HG02973 (cell line): ENCODE results near the gene AOPEP.

Experiments
- ATAC-seq: cut with Tn5 transposase; IDR thresholded peaks from one replicate; pipeline ENCODE4 v1.9.1; 2021; ENCODE audit warnings: moderate library complexity; ENCODE audit not compliant: unreplicated experiment

Gene AOPEP

DNA sequence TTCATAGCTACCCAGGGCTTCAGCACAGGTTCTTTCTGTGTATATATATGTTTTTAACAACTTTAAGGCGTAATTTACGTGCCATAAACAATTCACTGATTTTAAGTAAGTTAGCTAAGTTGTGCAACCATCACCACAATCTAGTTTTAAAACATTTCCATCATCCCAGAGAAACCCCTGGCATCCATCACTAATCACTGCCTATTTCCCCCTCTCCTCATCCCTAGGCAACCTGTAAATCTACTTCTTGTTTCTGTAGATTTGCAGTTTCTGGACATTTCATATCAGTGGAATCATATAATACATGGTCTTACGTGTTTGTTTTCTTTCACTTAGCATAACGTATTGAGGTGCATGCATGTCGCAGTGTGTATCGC, 299.6 kb downstream of the AOPEP start:
- ATAC-seq, result no peak

DNA sequence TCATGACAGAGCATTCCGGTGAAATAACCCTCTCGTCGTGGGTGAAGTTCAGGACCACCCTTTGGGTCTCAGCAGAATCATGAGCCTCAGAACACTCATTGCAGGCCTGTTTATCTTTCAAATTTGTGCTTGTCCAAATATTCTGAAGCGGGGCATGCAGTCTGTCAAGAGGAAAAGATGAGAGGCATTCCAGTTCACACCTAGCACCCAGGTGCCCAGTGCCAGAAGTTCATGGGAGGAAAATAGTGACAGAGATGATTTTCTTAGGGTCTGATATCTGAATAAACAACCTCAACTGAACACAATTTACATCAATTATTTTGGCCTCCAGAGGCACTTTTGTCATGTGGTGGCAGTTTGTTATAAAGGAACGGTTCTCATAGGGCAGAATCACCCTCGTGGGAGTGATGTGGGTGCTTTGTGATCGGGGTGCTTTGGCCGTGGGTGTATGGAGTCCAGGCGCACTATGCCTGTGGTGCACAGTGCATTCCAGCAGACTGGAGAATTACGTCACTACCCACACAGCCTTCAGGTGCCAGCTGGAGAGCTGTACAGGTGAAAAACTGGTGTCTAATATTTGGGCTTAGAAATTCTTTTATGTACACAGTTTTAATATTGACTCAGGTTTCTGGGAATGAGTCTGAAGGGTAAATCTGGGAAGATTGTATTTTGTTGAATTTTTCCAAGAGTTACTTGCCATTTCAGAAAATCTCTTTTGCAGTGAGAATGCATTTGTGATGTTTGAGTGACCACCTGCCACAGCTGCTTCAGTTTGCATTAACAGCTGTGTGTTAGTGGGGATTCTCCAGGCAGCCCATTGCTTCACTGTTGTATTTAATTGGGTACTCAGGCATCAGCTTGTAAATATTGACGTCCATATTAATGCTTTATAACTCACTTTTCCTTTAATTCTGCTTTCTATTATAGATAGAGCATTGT, 301.7 kb downstream of the AOPEP start:
- no peak for ATAC-seq

DNA sequence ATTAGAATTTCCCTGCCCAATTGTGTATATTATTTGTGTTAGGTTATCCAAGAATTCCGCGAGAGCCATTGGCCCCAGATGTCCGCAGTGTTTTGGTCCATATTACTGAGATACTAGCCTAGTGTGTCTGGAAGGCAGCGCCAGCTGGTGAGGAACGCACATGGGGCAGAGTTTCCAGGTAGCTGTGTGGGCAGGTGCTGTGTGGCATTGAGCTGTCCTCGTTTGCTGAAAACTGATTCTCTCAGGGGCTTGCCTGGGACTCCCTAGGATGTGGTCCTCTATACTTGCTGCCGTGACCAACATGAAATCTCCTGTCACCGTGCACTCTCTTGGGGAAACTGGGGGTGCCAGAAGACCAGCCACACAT, 302.3 kb downstream of the AOPEP start:
- ATAC-seq, result no peak

DNA sequence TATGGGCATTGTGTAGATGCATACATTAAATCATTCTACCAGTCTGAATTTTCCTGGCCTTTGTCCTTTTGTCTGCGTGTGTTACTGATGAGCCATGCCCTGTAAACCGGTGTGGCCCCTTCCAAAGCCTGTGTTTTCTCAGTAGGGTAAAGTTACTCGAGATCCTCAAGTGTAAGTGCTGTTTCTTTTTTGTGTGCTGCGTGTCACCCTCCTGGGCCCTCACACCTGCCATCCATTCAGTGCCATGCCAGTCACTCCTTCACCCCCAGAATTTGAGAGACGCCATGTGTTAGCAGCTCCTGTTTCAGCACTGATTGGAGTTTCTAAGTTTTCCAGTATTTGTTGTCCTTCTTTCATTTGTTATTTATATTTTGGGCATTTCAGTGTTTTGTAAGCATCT, 302.8 kb downstream of the AOPEP start:
- ATAC-seq, result no peak

DNA sequence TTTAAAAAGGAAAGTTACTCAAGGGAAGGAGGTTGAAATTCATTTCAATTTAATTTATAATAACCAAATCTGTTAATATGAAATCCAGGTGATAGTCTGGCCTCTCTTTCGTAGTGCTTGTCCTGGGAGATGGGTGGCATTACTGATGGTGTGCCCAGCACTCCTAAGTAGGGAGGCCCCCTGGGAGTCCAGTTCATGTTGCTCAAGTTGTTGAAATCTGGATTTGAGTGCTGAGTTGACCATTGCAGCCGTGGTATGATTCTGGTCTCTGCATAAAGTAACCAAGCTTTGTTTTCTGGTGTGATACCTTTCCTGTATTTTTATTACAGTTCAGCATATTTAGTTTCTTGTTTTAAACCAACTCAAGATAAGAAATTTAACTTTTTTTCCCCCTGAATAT, 303.2 kb downstream of the AOPEP start:
- no peak for ATAC-seq

DNA sequence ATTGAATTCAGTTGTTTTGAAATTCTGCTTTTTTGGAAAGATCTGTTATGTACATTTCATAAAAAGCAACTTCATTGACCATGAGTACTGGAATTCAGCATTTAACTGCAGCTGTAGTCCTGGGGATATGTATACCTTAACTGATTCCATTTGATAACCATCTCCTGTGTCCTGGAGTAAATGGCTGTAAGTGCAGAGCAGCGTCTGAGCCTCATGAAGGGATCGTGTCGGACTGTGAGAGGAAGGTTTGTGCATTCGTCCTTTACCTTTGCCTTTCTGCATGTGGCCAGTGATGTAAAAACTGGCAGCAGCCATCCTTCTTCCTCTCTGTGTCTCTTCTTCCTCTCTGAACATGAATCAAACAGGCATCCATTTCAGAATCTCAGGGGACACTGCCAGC, 303.8 kb downstream of the AOPEP start:
- no peak for ATAC-seq

DNA sequence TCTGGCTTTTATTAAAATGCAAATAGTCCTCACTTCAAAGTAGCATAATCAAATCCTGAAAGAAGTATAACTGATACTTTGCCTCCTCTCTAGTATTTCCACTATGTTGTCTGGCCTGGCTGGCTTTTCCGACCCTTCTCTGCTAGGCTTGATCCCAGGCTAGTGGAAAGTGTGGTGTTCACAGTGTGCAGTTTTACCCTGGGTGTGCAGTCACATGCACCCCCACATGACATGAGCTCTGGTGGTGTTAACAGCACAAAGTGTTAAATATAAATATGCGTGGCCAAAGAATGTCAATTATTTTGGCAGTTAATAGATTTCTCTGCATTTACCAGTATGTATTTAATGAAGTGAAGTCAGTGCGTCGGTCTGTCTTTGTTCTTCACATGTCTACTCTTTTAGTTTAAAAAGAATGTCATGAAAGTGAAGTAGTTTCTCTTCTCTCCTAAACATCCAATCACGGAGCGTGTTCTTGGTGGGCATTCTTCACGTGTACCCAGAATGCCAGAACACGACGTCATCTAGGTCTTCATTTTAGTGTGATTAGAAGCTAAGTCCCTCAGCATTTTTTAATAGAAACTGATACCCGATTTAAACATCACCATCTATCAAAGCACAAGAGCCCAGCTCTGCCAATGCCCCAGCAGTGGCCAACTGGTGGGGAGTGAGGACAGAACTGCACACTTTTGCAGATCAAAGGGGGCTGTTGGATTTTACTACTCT, 304.6 kb downstream of the AOPEP start:
- no peak for ATAC-seq

DNA sequence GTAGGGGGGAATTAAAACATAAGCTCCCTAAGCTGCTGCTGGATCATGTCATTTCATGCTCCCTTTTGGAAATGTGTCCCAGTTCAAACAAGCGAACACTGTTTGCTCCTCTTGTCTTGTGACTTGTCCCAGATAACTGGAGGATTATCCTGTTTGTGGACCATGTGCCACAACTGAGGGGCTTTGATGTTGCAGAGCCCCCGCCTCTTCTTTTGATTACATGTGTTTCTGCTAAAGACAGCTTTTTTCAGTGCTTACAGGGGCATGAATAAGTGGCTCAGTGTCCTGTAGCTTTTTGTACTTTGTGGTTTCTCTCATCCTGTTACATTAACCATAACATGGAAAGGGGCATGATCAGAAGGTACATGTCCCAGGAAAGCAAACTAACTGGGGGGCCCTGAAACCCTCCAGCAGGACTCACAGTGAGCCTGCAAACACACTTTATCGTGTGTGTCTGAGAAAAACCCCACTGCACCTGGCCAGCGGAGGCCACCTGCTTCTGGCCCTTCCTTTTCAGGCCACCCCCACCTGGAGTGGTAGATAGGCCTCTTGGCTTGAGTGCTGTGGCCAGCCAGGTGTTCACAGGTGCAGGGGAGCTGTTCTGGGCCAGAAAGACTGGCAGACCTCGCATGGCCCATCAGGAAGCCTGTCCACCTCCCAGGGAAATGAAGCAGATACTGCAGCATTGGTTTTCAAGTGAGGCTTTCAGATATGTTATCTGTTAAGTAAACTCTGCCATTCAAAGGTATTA, 305.4 kb downstream of the AOPEP start:
- no peak for ATAC-seq

DNA sequence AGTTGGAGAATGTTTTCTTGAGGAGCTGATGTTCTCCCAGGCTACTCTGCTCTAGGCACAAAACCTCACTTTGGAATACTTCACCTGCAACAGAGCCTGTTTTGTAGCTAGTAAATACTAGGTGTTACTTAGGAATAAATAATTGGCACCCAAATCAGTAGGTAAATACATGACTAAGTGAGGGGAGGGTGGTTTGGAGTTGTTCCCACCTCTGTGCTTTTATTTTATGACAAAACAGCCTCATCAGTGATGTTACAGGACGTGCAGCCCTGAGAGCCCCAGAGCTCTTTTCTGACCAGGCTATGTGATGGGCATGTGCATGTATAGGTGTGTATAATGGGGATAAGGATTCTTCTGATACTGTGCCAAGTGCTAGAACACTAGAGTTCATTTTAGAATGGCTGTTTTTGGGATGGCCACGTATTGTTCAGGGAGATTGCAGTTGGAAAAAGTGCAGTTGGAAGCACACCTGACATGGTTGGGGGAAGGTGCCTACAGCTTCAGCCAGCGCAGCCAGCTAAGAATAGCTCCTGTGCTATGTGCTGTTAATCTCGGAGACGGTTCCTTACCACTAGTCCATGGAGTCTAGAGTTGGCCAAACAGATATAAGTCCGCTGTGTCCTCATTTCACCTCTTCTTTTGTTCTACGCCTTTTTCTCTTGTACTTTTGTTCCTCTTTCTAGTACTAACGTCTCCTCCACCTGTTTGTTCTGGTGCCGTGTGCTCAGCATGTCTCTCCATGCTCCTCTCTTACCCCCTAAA, 306.3 kb downstream of the AOPEP start:
- ATAC-seq, result no peak

DNA sequence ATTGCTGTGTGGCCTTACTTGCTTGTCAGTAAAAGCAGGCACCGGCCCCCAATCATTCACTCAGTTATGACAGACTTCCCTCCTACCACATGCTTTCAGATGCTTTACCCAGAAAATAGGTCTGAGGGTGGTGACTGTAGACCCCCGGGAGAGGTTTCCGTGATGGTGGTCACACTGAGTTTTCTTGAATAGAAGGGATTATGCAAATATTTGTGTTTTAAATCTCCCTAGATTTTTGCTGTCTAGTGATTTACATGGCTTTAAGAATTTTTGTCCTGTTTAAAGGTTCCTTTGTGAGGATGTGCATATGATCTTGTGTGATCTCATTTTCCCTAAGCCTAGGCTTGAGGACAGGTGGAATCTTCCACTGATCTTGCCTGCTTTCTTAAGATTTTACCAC, 309.3 kb downstream of the AOPEP start:
- no peak for ATAC-seq

DNA sequence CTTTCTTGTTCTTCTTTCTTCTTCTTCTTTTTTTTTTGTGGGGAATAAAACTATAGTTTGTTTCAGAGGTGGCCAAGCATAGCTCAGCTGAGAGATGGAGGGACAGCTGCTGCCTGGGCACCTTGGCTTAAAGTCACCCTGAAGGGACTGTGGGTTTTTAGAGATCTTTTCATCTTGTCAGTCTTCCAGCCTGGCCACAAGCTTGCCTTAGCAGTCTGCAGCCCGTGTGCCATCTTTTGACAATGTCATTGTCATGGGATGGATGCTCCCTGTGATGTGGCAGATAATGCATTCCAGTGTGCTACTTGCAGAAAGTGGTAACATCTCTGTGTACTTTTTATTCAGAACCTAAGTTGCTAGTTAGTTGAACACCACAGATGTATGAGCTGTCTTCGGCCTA, 310.2 kb downstream of the AOPEP start:
- no peak for ATAC-seq

DNA sequence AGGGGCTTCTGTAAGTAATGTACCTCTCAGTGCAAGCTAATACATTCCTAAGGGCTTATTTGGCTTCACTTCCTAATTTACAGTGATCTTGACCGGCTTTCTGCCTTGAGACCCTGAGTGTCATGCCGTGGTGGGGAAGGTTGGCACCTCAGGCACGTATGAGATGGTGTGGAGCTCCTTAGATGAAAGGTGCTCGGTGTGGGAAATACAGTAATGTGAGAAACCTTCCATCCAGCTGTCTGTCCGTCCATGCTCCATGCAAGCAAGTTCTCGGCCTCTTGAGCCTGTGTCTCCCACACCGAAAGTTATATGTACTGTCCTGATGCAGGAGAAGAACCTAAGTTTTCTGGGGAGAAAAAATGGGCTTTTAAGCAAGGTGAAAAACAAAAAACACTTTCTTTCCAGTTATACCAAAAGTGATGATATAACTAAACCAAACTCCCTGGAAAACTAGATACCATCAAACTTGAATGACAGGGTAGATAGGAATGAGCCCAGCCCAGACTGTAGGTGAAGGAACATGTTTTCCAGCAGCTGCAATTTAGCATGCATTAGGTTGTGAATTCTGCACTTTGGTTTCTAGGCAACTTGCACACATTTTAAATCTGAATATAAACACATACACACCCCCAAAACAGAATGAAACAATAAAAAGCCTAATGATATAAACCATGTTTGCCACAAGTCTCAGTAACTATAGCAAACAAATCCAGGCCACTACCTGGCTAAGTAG, 311.5 kb downstream of the AOPEP start:
- ATAC-seq, result no peak

DNA sequence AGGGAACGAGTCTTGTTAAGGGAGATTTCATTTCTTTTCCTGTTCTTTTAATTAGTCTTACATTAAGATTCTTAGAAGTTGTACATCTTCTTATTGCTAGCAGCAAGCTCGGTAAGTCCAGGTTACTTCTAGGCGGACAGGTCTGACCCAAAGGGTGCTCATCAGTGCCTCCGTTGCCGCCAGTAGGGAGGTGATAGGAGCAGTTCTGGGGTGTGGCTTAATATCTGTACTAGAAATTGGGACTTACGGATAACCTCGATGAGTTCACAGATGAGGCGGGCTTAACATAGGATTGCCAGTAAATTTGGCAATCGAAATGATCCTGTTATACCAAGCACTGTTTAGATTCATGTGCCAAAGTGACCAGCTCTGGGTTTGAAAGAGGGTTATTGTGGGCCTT, 312.2 kb downstream of the AOPEP start:
- no peak for ATAC-seq

DNA sequence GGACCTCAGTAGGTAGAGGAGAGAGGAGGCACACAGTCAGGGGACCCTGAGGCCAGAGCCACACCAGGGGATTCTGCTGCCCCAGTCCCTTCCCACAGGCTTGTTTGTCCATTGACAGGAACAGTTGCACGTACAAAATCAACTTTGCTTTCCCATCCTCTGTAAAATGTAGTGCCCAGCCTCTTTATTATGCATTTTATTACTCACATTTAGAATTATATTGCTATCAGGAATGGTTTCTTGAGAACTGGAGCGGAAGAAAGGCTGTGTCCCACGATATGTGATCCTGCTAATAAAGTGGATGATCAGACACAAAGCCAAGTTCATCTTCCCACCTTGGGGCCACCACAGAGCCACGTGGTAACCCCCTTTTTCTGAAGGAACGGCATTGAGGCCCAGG, 313.6 kb downstream of the AOPEP start:
- ATAC-seq, result no peak

DNA sequence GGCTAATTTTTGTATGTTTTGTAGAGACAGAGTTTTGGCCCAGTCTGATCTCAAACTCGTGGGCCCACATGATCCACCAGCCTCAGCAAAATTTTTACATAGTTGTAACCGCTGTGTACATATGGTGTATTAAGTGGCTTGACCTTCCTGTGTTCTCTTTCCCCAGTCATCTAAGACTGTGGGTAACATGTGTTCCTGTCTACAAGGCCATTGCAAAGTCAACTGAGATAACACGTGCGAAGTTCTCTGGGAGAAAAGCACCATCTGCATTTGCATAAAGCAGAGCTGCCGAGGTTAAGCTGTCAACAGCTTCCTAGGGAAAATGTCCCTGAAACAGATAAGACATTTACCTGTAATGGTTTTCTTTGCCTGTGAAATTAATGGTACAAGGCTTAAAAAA, 317.3 kb downstream of the AOPEP start:
- no peak for ATAC-seq

DNA sequence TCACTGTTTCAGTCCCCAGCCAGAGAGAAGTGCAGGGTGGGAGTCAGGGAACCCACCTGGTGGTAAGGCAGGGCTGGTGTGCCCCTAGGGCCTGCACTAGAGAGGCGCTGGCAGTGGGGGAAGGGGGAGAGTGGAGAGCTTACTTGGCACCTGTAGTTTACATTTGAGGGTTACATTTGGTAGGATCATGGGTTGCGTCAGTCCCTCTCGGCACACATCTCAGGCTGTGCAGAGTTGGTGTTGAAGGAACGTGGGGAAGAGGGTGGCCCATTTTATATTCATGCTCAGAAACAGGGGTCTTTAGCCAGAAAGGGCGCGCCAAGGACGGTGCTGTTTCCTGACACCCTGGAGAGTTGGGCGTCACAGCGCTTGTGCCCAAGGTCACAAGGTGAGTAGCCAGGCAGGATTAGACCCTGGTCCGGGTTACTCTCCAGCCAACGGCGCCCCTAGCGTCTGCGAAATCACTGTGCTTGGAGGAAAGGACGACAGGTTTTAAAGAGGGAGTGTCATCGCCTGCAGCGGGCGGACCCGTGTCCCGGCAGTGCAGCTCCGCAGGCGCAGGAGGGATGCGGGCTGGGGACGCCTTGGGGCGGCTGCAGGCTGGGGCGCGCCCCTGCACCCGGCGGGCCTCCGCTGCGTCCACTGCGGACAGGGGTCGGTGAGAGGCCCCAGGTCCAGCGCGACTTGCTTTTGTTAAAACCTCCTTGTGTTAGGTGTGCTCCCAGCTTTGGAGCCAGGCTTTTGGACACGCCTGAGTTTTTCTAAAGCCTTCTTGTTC, 318.4 kb downstream of the AOPEP start:
- ATAC-seq, result no peak

DNA sequence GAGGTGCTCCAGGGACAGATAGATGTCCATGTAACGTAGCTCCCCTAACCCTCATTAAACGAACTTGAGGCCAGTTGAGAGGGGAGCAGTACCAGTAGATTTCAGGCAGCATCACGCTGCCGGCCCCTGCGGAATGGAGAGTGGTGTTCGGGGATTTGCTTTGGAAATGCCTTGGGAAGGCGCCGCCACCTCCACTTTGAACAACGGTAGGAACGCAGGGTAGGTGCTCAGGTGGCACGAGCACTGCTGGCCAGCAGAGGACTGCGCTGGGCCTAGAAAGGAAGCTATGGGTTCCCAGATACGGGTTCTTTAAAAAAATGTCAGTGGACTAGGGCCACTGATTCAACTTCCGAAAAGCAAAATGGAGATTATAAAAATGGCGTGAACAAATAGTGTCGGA, 319.3 kb downstream of the AOPEP start:
- ATAC-seq, result no peak

DNA sequence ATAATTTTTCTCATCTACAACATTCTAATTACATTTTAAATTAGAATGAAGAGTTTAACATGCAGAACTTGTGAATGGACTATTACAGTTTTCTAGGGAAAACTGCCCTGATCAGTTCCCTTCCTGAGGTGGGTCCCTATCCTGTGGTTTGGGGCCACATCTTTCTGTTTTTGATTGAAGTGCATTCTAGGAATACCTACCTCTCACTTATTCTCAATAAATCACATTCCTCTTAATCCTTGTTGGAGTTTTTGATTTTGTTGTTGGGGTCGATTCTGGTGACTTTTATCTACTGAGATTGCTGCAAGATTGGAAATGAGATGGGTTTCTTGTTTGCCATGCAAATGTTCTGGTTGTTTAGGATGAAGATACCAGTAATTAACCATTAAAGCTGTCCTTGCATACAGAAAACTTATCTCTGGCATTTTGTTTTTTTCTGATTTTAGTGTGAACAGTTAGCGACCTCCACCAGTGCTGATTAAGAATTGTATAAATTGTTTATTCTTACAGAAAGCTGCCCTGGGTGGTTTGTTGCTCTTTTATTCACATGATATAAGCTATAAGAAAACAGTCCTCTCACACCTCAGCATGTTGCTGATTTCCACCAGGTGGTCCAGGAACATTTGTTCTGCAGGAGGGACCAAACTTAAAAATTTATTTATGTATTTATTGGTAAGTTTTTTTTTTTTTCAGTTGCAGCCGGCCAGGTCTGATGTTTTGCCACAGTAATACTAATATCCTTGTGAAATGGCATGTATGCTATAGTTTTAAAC, 321.1 kb downstream of the AOPEP start:
- no peak for ATAC-seq
